K562 (cell line): ENCODE measurements around the gene CELSR1. TPM values are rescaled to one million over a fixed set of nuclear protein-coding genes. Genes with fewer than 3 reads are reported as not detected.

Source experiments
- CBX1 ChIP-seq: sonication (generic); IDR thresholded peaks from 2 replicates; pipeline ENCODE4 v1.6.1; 2016; ENCODE audit warnings: antibody characterized with exemption, low read depth, mild to moderate bottlenecking
- CHAMP1 ChIP-seq: fragments of 450-650 bp; IDR thresholded peaks from 2 replicates; pipeline ENCODE4 v1.6.1; 2016; ENCODE audit warnings: mild to moderate bottlenecking
- GTF3C2 ChIP-seq: IDR thresholded peaks from 3 replicates; pipeline ENCODE4 v1.6.1; 2011; ENCODE audit warnings: borderline replicate concordance, mild to moderate bottlenecking, moderate library complexity; ENCODE audit not compliant: insufficient read length; ENCODE audit errors: extremely low read depth
- KDM4B ChIP-seq, 2 experiments: fragments of 450-650 bp in 1 of 2; sonication (generic) in 1 of 2; IDR thresholded peaks; 2 replicates each; pipeline ENCODE4 v1.6.1; 2016 to 2017; ENCODE audit warnings: borderline replicate concordance in 2 of 2, antibody characterized with exemption in 1 of 2, low read depth in 1 of 2, mild to moderate bottlenecking in 1 of 2
- NEUROD1 ChIP-seq: fragments of 150-350 bp; IDR thresholded peaks from 2 replicates; pipeline ENCODE4 v1.6.1; 2014; ENCODE audit warnings: borderline replicate concordance, low read length, low read depth; ENCODE audit not compliant: partially characterized antibody
- PHB ChIP-seq: fragments of 250-450 bp; sonication (Bioruptor Pico); IDR thresholded peaks from 2 replicates; pipeline ENCODE4 v1.5.0; 2021
- TEAD1 ChIP-seq, 2 experiments: fragments of 450-650 bp in 1 of 2; sonication (generic) in 1 of 2; formaldehyde crosslinking; IDR thresholded peaks; 2 replicates each; pipeline versions ENCODE4 v1.4.0 to v1.8.0; 2020 to 2022; ENCODE audit warnings: mild to moderate bottlenecking in 2 of 2, missing genetic modification reagents in 1 of 2
- ZBTB33 ChIP-seq: sonication (generic); formaldehyde crosslinking; IDR thresholded peaks from 2 replicates; pipeline ENCODE4 v1.8.1; 2023; ENCODE audit warnings: mild to moderate bottlenecking, missing genetic modification reagents
- ZNF146 ChIP-seq: IDR thresholded peaks from one replicate; pipeline ENCODE4 v1.6.1; 2018; ENCODE audit warnings: missing compliant biosample characterization; ENCODE audit not compliant: unreplicated experiment
- ZNF280B ChIP-seq: fragments of 250-450 bp; sonication (Bioruptor Pico); IDR thresholded peaks from 2 replicates; pipeline ENCODE4 v1.5.1; 2021; ENCODE audit warnings: mild to moderate bottlenecking
- ZNF445 ChIP-seq: fragments of 250-450 bp; sonication (Bioruptor Pico); IDR thresholded peaks from 2 replicates; pipeline ENCODE4 v1.4.0; 2020; ENCODE audit warnings: low read depth, mild to moderate bottlenecking, moderate library complexity
- ZNF518B ChIP-seq: fragments of 250-450 bp; sonication (Bioruptor Pico); IDR thresholded peaks from 2 replicates; pipeline ENCODE4 v1.5.0; 2021; ENCODE audit warnings: mild to moderate bottlenecking, moderate library complexity
- polyA plus RNA-seq, 8 experiments: library from polyadenylated mRNA; depleted of rRNA in 4 of 8; stranded (reverse) in 5 of 8; unstranded in 3 of 8; fragments of >200 nt; fragmentation: Nextera tagmentation in 2 of 8; fragmentation: Illumina TruSeq in 1 of 8; extraction: Ambion mirVana in 2 of 8; extraction: Trizol in 1 of 8; gene quantifications; 2 replicates each; pipeline versions ENCODE4 v1.2.1 to v1.2.3, GENCODE V29; 2011 to 2014; ENCODE audit warnings: inconsistent platforms in 1 of 8, missing spikeins in 1 of 8
- total RNA-seq, 7 experiments: library from RNA; depleted of rRNA in 6 of 7; stranded (reverse); fragments of >200 nt in 6 of 7; fragmentation: Illumina TruSeq in 2 of 7; extraction: Trizol in 2 of 7; gene quantifications; 2 replicates each; pipeline versions ENCODE4 v1.2.1 to v1.2.3, GENCODE V29; 2011 to 2021; ENCODE audit warnings: low replicate concordance in 1 of 7

CELSR1 gene
- total and polyA plus RNA-seq, 9 of the 15 experiments (the other 6 are each of a cell fraction or from before 2014, with no cell fraction given), result under 0.01 to 0.09 TPM; not detected in 7

GRCh38 chr22:46335201-46336118 is 202.0 kb downstream of the CELSR1 start, which contains the start of gene TRMU (continued):
- no peak for TF ChIP-seq GTF3C2
- peak in 1 of 2 experiments; percentile 64; a peak in 1 of 4 replicates for TF ChIP-seq TEAD1 (CRISPR knock-in tag; IDR thresholded peaks at IDR 0.05)
- no peak for TF ChIP-seq ZBTB33 (CRISPR knock-in tag)
- TF ChIP-seq ZNF146, result no peak
- TF ChIP-seq ZNF280B (CRISPR knock-in tag), result no peak
- TF ChIP-seq CHAMP1, result no peak
- TF ChIP-seq KDM4B (IDR thresholded peaks at IDR 0.05; ENCODE audit: borderline replicate concordance in 2 of 2, low read depth in 1 of 2), result peak in 1 of 2 experiments; percentile 79; a peak in 2 of 4 replicates
- peak; percentile 48 for TF ChIP-seq NEUROD1
- no peak for TF ChIP-seq ZNF518B (CRISPR knock-in tag)
- TF ChIP-seq CBX1, result no peak
- no peak for TF ChIP-seq PHB (CRISPR knock-in tag)
- TF ChIP-seq ZNF445 (CRISPR knock-in tag), result no peak
